Type B pancreatic cell (in vitro differentiated cells): Measurements from ENCODE around the gene SGMS1. TPM values are rescaled to one million over a fixed set of nuclear protein-coding genes. Genes with fewer than 3 reads are reported as not detected.
"Not testable (repeated sequence)": the region's sequence is repeated elsewhere in the genome, so short reads cannot be mapped to it uniquely, and the experiment has no call there.

Experiments
- DNase-seq: peaks from one replicate; pipeline ENCODE4 v3.0.0; 2021; ENCODE audit warnings: mixed read lengths; ENCODE audit not compliant: unreplicated experiment; ENCODE audit errors: extremely low spot score
- H3K27ac Mint-ChIP-seq: 2 replicates; pipeline ENCODE4 v1.8.0; 2021; ENCODE audit warnings: mild to moderate bottlenecking, mixed read lengths
- H3K27me3 Mint-ChIP-seq: 2 replicates; pipeline ENCODE4 v1.8.0; 2021; ENCODE audit warnings: mixed read lengths
- H3K36me3 Mint-ChIP-seq: 2 replicates; pipeline ENCODE4 v1.8.0; 2021; ENCODE audit warnings: mixed read lengths
- H3K4me1 Mint-ChIP-seq: one replicate; pipeline ENCODE4 v1.8.0; 2021; ENCODE audit warnings: mixed read lengths; ENCODE audit not compliant: unreplicated experiment
- H3K4me3 Mint-ChIP-seq: 2 replicates; pipeline ENCODE4 v1.8.0; 2021; ENCODE audit warnings: mild to moderate bottlenecking, mixed read lengths
- H3K9me3 Mint-ChIP-seq: 2 replicates; pipeline ENCODE4 v1.8.0; 2021; ENCODE audit warnings: mixed read lengths
- total RNA-seq: library from RNA; stranded (reverse); gene quantifications from 2 replicates; pipeline ENCODE4 v1.2.1, GENCODE V29; 2021; ENCODE audit warnings: low replicate concordance
- TF ChIP-seq, protein P1 (sequence below): fragments of 200-600 bp; sonication (generic); conservative IDR thresholded peaks from 2 replicates; pipeline ENCODE4 v1.5.0; 2021; ENCODE audit warnings: antibody characterized with exemption, mild to moderate bottlenecking

SGMS1 gene
- total RNA-seq, 1 donor from 2014 or later: 15.1 TPM

DNA sequence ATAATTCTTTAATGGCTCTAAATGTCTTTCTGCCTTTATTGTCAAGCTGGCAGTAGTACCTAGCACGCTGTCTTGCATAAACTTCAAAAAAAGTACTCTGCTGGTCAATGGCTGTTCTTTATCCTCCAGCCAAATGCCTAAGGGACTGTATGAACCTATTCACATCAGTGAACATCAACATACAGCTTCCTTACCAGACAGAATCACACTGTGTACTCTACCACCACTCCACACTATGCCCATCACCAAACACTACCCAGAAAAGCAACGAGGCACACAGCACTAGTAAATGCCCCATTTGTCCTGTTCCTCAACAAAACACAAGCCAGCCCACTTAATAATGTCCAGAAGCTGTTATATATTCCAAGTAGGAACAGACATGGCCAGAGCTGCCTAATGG lies 127.5 kb downstream of the SGMS1 start:
- Mint-ChIP-seq H3K27ac (no peak overlapping the region), H3K36me3 (peaks cover 3% of the 10 kb centered on the region), H3K27me3 (no peaks in the 10 kb centered on the region), H3K4me1 (peaks cover 3% of the 10 kb centered on the region), H3K4me3 (no peak overlapping the region), H3K9me3 (no peaks in the 10 kb centered on the region)
- no peak for DNase-seq
- TF ChIP-seq, protein P1, sequence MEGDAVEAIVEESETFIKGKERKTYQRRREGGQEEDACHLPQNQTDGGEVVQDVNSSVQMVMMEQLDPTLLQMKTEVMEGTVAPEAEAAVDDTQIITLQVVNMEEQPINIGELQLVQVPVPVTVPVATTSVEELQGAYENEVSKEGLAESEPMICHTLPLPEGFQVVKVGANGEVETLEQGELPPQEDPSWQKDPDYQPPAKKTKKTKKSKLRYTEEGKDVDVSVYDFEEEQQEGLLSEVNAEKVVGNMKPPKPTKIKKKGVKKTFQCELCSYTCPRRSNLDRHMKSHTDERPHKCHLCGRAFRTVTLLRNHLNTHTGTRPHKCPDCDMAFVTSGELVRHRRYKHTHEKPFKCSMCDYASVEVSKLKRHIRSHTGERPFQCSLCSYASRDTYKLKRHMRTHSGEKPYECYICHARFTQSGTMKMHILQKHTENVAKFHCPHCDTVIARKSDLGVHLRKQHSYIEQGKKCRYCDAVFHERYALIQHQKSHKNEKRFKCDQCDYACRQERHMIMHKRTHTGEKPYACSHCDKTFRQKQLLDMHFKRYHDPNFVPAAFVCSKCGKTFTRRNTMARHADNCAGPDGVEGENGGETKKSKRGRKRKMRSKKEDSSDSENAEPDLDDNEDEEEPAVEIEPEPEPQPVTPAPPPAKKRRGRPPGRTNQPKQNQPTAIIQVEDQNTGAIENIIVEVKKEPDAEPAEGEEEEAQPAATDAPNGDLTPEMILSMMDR: no peak

DNA sequence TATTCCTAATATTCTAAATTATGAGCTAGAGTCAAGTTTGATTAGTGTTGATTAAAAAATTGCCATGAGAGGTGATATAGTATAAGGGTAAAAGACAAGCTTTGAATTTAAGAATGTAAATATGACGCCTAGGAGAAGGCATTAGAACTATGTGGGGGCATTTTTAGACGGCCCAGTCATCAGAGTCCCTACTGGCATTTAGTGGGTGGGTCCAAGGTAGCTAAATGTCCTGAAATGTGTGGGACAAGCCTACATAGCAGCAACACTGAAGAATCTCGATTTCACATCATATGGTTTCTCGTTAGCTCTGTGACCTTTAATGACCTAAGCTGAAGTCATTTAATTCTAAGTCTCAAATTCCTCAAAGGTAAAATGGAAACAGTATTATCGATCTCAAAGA lies 133.5 kb downstream of the SGMS1 start:
- H3K27ac Mint-ChIP-seq: no peak overlapping the region
- peaks cover under 1% of the 10 kb centered on the region for H3K9me3 Mint-ChIP-seq
- TF ChIP-seq, protein P1: no peak
- H3K4me3 Mint-ChIP-seq: no peak overlapping the region
- H3K36me3 Mint-ChIP-seq: peaks cover 3% of the 10 kb centered on the region
- no peaks in the 10 kb centered on the region for H3K4me1 Mint-ChIP-seq
- no peak for DNase-seq
- no peaks in the 10 kb centered on the region for H3K27me3 Mint-ChIP-seq

DNA sequence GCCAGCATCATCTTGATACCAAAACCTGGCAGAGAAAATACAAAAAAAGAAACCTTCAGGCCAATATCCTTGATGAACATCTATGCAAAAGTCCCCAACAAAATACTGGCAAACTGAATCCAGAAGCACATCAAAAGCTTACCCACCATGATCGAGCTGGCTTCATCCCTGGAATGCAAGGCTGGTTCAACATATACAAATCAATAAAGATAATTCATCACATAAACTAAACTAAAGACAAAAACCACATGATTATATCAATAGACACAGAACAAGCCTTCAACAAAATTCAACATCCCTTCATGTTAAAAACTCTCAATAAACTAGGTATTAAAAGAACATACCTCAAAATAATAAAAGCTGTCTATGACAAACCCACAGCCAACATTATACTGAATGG lies 139.2 kb downstream of the SGMS1 start:
- H3K4me1 Mint-ChIP-seq, H3K36me3 Mint-ChIP-seq, H3K27ac Mint-ChIP-seq, H3K4me3 Mint-ChIP-seq, H3K27me3 Mint-ChIP-seq, DNase-seq: not testable (repeated sequence)
- H3K9me3 Mint-ChIP-seq: peaks cover 14% of the 10 kb centered on the region

DNA sequence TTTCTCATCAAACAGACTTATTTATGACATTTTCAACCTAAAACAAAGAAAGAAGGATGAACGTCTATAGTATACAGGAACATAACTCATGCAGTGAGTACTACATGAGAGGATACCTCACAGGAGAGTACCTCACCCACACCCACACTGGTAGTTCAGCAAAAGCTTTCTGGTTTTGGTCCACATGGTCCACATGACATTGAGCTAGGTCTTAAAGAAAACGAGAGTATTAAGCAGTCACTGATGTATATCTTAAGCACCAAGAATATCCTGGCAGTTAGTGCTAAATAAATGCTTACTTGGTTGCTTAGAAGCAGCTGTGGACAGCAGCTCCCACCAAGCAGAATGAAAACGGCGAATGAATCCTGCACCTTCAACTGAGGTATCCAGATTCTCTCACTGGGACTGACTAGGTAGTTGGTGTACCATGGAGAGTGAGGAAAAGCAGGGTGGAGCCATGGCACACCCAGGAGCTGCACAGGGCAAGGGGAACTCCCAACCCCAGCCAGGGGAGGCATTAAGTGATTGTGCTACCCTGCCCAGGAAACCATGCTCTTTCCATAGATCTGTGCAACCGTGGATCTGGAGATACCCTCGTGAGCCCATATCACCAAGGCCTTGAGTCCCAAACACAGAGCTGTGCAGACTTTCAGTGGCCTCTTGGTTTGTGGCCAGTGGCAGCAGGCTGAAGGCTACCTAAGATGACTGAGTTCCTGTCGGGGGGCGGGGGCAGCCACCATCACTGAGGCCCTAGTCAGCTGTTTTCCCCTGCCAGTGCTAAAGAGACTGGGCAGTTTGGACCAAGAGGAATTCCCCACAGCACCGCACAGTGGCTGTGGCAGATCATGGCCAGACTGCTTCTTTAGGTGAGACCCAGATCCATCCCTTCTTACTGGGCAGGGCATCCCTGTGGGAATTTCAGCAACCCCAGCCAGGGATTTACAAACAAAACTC lies 143.4 kb downstream of the SGMS1 start:
- H3K9me3 Mint-ChIP-seq: peaks cover 14% of the 10 kb centered on the region

DNA sequence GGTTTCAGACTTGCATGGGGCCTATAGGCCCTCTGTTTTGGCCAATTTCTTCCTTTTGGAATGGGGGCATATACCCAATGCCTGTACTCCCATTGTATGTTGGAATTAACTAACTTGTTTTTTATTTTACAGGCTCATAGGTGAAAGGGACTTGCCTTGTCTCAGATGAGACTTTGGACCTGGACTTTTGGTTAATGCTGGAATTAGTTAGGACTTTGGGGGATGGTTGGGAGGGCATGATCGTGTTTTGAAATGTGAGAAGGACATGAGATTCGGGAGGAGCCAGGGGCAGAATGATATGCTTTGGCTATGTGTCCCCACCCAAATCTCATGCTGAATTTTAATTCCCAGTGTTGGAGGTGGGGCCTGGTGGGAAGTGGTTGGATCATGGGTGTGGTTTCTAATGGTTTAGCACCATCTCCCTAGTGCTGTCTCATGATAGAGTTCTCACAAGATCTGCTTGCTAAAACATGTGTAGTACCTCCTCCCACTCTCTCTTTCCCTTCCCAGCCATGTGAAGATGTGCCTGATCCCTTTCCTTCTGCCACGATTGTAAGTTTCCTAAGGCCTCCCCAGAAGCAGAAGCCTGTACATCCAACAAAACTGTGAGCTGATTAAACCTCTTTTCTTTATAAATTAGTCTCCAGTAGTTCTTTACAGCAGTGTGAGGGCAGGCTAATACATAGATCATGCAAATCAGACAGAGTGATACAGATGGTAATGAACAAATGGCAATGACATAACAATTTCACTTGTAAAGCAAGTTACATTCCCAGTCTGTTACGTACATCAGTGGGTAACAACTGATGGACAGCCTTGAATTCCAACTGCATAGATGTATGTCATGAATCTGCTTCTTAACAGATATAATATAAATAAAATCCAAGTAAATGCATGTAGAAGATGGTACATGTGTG lies 146.2 kb downstream of the SGMS1 start:
- Mint-ChIP-seq H3K27ac (no peak overlapping the region), H3K4me1 (no peaks in the 10 kb centered on the region), H3K4me3 (no peak overlapping the region), H3K27me3 (no peaks in the 10 kb centered on the region), H3K9me3 (peaks cover 1% of the 10 kb centered on the region), H3K36me3 (peaks cover 8% of the 10 kb centered on the region)
- TF ChIP-seq, protein P1: no peak
- no peak for DNase-seq

More for the DNA sequence above, 143.4 kb downstream of the SGMS1 start:
- TF ChIP-seq, protein P1: no peak
- no peaks in the 10 kb centered on the region for H3K27me3 Mint-ChIP-seq
- H3K36me3 Mint-ChIP-seq: peaks cover 8% of the 10 kb centered on the region
- H3K4me1 Mint-ChIP-seq: no peaks in the 10 kb centered on the region
- no peak for DNase-seq
- no peak overlapping the region for H3K27ac Mint-ChIP-seq
- H3K4me3 Mint-ChIP-seq: no peak overlapping the region

DNA sequence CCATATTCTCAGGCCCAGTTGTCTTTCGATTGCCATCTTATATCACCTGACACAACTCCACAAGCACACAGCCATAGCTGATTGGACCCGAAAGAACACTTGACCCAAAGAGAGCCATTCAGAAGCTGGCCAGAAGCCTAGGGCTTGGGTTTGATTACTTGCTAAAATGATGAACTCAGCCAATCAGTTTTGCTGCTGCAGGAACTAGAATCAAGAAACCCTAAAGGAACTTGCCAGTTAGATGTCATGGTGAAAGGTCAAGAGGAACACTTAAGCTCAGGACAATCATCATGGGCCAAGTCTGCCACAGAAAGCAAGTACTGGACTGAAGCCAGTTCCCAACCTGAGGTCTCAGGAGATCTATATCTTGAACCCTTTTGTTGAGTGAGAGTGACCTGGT lies 150.0 kb downstream of the SGMS1 start:
- H3K27ac Mint-ChIP-seq: no peak overlapping the region
- TF ChIP-seq, protein P1: no peak
- no peak for DNase-seq
- H3K36me3 Mint-ChIP-seq: peaks cover 5% of the 10 kb centered on the region
- H3K4me3 Mint-ChIP-seq: no peak overlapping the region
- H3K4me1 Mint-ChIP-seq: peaks cover 19% of the 10 kb centered on the region
- H3K27me3 Mint-ChIP-seq: no peaks in the 10 kb centered on the region
- no peaks in the 10 kb centered on the region for H3K9me3 Mint-ChIP-seq
